ENCODE data around the gene DMAC2.
"Not testable (repeated sequence)": the region's sequence is repeated elsewhere in the genome, so short reads cannot be mapped to it uniquely, and the experiment has no call there.

The DMAC2 gene

DNA sequence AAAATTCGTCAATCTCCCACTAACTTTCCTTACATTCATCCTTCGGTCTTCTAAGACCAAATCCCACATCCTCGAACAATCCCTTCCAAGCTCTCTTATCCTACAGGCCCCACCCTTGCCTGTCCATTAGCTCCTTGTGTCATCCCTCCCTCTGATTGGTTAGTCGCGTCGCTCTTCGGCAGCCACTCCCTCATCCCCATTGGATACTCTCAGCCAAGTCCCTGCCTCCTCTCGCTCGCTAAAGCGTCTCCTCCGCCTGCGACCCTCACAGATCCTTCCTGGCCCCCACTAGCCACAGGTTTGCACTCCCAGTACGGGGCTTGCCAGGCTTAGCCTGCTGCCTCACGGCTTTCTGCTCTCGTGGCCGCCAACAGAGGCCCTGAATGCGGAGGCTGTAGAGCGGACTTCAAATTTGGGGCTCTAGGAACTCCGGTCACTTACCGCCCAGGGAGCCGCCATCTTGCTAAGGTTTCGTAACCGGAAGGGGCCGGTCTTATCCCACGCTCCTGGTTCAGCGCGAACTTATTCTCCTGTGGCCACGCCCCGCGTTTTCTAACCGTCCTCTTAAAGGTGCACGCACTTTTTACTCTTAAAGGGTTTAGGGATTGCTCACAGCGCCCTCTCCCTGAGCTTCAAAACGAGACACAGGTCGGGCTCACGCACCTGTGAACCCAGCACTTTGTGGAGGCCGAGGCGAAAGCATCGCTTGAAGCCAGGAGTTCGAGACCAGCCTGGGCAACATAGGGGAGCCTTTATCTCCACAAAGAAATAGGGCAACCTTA, at the start of gene DMAC2:
DMAC2 (minus strand) TSS at position 472 of the 782 bp plus-strand sequence; CDS start at position 459, 13 bp downstream.
- peak; percentile 91 to 97 (median 94) for DNase-seq (ENCODE audit: low read depth in 3 of 3)

DNA sequence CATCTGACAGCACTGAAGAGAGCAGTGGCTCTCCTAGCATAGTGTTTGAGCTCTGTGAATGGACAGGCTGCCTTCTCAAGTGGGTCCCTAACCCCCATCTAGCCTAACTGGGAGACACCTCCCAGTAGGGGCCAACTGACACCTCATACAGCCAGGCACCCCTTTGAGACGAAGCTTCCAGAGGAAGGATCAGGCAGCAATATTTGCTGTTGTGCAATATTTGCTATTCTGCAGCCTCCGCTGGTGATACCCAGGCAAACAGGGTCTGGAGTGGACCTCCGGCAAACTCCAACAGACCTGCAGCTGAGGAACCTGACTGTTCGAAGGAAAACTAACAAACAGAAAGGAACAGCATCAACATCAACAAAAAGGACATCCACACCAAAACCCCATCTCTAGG, 47.2 kb upstream of the DMAC2 start:
- not testable (repeated sequence) for DNase-seq (ENCODE audit: low read depth in 3 of 3)

DNA sequence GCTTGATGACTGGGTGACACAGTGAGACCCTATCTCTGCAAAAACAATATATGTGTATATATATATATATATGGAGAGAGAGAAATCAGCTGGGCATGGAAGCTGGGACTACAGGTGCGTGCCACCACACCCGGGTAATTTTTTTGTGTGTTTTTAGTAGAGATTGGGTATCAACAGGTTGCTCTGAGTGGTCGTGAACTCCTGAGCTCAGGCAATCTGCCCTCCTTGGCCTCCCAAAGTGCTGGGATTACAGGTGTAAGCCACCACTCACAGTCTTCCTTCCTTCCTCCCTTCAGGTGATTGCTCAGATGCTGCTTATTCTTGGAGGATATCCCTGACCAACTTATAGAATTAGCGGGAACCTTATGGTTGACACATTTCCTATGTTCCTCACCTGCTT, 45.1 kb upstream of the DMAC2 start:
- no peak for DNase-seq (ENCODE audit: low read depth in 3 of 3)

DNA sequence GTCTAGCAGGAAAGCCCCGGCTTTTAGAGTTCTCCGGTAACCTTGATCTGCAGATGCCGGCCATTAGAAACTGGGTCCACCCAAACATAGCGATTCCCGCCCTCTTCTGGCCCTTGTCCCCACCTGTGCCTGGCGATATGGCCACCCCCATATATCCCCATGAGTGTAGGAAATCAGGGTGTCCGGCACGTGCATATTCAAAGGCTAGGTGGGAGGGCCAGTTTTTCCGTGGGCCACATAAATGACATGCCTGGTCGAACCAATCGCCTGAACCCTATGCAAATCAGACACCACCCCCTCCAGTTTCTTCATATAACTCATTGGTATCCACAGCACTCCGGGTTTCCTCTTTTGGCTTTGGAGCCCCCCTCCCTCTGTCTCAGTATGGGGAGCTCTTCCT, 40.6 kb upstream of the DMAC2 start:
- no peak for DNase-seq (ENCODE audit: low read depth in 3 of 3)

DNA sequence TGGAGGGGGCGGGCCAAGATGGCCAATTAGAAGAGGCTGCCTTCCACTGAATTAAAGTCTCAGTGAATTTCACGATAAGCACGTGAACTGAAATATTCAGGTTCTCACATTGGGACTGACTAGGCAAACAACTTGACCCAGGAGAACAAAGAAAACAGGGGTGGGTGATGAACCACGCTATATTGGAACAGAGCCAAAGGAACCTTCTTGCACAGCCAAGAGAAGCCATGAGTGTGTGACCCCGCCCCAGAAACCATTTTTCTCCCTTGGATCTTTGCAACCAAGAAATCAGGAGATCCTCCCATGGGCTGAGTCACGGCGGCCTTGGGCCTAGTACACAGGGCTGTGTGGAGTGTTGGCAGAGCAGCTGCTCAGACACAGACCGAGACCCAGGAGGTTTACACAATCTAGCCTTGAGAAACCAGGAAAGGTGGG, 40.1 kb upstream of the DMAC2 start:
- no peak for DNase-seq (ENCODE audit: low read depth in 3 of 3)

DNA sequence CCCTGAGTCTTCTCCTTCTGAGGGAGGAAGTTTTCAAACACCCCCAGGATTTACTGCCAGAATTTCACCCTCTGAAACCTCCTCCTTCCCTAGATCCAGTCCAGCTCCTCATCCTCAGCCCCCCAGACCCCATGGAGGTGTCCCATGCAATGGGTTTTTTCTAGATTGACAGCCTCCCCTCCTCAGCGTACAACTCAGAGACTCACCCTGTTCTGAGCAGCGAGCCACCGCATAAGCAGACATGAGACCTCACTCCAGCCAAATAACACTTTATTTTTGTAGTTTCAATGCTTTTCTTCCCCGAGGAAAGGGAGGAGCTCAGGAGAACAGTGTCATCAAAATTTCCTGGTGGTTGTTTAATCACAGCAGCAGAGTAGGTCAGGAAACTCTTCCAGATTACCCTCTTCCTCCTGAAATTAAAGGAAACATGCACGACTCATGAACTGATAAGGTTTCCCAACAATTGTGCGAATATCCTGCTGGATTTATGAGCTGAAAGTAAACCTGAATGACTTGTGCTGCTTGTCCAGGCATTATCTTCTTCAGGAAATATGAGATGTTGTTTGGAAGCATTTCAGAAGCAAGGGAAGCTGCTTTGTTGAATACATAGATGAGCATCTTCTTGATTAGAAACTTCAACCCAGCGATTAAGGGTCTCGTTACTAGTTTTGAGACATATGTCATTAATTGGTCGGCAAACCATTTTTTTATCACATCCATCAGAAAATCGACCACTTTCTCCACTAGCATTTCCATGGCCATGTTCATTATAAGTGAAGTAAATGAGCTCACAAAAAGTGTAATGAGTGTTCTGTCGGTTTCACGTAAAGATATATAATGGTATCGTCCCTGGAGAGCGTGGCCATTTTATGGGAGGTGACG, 39.4 kb upstream of the DMAC2 start:
- no peak for DNase-seq (ENCODE audit: low read depth in 3 of 3)

DNA sequence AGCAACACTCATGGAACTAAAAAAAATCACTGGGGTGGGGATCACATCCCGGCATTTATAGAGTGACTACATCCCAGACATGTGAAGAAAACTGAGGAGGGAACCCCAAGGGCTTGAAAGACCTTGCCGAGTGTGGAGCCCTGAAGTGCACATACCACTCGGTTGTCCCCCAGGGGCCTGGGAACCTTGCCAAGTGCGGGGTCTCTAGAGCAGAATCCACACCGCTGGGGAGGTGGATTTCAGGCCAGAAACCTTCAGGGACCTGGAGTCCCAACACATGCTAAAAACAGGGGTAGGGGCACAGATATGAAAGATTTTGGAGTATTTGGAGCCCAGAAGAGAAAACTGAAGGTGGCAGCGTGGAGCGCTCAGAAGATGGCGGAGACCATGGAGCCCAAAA, 38.5 kb upstream of the DMAC2 start:
- DNase-seq (ENCODE audit: low read depth in 3 of 3): no peak

DNA sequence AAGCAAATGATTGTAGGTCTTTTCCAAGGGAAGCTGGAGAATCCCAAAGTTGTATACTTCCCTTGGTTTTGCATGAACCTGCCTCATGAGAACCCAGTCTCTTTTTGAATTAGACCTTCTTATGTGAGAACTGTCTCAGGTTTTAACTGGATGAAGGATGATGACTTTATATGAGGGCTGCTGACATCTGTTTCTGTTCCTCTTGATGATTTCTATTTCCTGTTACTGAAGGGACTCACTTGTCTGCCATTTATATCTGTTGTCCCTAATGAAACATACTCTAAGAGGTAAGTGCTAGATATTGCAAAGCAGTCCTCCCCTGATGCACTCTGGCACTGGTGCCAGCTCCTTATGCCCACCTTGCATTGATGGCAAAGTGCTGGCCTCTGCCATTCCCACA, 36.9 kb upstream of the DMAC2 start:
- no peak for DNase-seq (ENCODE audit: low read depth in 3 of 3)

DNA sequence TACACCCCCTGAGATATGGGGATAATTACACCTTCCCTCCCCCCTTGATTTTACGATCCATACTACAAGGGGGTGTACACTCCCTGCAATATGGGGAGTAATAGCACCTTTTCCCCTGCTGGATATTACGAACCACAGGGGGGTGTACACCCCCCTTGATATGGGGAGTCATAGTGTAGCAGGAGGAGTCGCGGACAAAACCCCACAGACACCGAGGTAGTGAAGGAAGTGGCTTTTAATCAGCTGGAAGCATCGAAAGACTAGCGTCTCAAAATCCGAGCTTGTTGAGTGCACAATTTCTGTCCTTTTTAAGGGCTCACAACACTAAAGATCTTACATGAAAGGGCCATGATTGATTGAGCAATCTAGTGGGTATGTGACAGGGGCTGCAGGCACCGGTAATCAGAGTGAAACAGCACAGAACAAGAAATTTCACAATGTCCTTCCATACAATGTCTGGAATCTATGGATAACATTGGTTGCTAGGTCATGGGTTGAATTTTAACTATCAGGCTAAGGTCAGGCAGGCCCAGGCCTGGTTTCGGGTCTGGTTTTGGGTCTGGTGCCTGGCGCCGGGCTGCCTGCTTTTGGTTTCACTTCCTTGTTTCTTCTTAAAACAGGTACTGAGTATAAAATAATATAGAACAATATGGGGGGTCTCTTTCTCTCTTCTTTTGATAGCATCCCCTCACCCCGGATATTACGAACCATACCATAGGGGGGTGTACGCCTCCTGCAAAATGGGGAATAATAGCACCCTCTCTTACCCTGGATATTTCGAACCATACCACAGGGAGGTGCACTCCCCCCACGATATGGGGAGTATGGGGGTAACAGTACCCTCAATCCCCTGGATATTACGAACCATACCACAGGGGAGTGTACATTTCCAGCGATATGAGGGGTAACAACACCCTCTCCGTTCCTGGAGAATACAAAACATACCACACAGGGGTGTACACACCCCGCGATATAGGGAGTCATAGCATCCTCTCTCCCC, 23.8 kb upstream of the DMAC2 start:
- not testable (repeated sequence) for DNase-seq (ENCODE audit: low read depth in 3 of 3)

DNA sequence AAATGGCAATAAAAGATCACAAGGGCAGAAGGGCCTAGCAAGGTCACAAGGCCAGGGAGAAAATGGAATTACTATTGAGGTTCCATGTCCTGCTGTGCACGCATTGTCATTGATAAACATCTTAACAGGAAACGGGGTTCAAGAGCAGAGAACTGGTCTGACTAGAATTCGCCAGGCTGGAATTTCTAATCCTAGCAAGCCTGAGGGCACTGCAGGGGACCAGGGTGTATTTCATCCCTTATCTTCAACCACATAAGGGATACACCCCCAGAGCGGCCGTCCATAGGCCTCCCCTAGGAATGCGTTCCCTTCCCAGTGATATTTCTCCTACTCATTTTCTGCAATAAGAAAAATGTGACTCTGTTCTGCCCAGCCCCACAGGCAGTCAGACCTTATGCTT, 22.8 kb upstream of the DMAC2 start:
- no peak for DNase-seq (ENCODE audit: low read depth in 3 of 3)

DNA sequence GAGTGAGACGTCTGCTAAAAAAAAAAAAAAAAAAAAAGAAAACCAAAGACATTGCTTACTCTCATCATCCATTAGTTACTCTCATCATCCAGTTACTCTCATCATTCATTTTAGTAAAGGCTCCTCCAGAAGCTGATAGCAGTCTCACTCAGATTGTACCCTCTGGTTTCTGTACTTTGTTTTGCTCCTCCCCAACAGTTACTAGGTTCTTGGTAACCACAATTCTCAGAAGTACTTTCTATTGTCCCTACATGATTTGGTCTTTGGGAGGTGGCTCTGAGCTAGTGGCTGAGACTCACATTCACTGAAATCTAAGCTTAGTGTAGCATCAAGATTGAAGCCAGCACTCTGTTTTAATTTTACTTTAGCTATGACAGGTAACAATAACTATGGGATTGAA, 17.5 kb upstream of the DMAC2 start:
- DNase-seq (ENCODE audit: low read depth in 3 of 3): no peak

DNA sequence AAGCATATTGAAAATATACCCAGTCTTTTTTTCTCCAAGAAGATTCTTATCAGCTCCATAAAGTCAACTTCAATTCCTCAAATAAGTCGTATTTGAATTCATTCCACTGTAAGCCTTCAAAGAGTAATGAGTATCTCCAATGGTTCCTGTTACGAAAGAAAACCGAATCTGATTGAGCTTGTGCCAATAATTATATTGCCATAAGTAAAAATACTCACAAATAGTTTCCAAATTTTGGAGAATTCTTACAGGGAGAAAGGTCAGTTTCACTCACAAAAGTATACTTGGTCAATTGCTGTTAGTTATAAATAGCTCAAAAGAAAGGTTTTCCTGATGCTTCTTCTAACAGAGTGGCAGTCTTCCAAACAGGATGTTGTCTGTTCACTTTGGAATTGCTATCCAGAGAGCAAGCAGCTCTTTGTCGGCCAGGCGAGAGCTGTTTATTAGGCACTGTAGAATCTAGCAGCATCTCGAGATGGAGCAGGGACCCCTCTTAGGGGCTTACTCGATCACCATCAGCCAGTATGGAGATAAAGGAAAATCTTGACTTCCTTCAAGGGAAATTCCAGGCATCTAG, 16.7 kb upstream of the DMAC2 start:
- DNase-seq (ENCODE audit: low read depth in 3 of 3): no peak

DNA sequence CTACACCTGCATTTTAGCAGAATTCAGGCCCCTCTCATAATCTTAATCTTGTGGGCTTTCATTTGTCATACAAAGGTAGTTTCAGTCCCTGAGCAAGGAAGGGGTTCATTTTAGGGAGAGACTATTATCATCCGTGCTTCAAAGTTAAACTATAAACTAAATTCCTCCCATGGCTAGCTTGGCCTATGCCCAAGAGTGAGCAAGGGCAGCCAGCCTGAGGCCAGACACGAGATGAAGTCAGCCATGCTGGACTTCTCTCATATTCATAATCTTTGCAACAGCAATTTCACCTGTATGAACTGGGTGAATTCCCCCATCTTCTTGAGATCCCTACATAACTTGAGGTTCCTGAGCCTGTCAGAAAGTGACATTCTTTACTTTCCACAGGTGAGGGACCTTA, 16.2 kb upstream of the DMAC2 start:
- DNase-seq (ENCODE audit: low read depth in 3 of 3): no peak

DNA sequence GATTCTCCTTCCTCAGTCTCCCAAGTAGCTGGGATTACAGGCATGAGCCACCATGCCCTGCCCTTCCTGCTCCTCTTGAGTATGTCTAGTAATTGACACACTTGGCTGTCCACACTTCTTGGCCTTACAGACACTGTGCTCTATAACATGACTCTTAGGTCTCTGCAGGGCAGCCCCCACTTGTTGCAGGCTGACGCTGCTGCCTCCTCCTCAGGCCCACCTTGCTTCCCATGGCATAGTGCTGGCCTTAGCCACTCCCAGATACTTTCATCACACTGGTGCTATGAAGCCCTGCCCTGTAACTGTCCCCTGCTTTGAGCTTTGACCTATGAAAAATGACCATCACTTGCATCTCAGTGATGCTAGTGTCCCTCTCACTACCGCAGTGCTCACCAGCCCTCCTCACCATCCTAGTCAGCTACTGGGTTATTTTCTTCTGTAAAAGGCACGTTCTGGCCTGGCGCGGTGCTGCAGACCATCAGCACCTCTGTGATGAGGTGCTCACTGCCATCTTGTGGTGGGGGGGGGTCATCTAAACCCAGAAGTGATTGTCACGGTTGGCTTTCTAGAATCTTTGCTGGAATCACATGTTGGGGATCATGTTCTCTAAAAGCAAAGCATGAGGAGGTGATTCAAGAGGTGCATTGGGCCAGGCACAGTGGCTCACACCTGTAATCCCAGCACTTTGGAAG, 13.0 kb upstream of the DMAC2 start:
- no peak for DNase-seq (ENCODE audit: low read depth in 3 of 3)

DNA sequence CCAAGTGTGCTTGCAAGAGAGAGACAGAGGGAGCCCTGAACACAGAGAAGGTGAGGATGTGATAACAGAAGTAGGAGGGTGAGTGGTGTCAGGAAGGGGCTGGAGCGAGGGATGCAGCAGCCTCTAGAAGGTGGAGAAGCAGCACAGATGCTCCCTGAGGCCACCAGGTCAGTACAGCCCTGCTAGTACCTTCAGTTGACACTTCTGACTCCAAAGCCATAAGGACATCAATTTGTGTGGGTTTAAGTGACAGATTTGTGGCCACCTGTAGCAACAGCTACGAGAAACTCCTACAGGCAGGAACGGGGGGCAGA, 10.1 kb upstream of the DMAC2 start:
- no peak for DNase-seq (ENCODE audit: low read depth in 3 of 3)

DNA sequence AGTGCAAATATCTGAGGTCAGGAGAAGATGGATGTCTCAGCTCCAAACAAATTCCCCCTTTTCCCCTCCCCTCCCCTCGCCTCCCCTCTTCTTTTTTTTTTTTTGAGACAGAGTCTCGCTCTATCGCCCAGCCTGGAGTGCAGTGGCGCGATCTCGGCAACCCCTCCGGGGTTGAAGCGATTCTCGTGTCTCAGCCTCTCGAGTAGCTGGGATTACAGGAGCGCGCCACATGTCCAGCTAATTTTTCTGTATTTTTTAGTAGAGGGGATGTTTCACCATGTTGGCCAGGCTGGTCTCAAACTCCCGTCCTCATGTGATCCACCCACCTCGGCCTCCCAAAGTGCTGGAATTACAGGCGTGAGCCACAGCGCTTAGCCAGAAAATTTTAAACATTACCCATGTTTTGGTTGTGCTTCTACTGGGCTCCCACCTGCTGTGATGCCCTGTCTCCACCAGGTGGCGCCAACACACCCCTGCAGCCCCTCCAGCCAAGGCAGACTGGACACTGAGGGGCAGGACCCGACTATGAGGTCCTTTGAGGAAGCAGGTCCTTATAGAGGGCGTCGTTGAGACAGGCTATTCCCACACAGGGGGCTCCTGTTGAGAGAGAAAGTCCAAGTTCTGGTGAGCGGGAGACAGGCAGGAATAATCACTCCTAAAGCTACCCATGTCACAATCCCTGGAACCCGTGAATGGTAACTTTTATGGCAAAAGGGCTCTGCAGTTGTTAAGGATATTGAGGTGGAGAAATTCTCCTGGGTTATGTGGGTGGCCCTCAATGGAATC, 9.6 kb upstream of the DMAC2 start:
- peak; percentile 42 to 68 (median 56) for DNase-seq (ENCODE audit: low read depth in 3 of 3)

DNA sequence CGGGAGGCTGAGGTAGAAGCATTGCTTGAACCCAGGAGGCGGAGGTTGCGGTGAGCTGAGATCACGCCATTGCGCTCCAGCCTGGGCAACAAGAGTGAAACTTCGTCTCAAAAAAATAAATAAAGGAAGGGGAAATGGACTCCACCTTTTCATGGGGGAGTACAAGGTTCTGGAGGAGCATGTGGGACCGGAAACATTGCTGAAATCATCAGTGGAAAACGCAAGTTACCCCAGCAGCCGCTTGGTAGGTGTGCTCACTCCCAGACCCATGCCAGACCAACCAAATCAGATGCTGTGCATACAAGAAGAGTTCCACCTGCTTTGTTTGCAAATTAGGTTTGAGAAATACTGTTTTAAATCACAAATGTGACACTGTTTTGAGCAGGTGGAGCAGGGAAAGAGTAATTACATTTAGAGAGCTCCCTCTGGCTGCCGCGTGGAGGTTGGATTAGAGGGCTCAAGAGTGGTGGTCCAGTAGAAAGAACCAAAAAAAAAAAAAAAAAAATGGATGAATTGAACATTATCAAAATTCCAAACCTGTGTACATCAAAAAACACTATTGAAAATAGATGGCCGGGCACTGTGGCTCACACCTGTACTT, 8.1 kb upstream of the DMAC2 start:
- no peak for DNase-seq (ENCODE audit: low read depth in 3 of 3)

DNA sequence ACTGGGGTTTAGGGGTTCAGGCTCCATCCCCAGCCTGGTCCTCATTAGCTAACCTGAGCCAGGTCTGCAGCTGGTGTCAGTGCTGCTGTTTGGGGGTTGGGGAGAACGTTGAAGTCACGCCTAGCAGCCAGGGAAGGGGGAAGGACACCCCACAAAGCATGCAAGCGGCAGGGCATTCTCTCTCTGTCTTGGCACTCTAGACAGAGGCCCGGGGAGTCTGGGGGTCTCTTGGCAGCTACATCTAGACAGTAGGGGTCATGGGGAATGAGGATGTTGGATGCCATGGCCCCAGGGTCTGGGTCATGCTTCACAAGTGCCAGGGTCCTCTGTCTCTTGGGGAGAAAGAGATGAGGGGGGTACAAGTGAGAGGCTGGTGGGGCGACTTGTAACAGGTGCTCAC, 5.9 kb upstream of the DMAC2 start:
- DNase-seq (ENCODE audit: low read depth in 3 of 3): no peak

DNA sequence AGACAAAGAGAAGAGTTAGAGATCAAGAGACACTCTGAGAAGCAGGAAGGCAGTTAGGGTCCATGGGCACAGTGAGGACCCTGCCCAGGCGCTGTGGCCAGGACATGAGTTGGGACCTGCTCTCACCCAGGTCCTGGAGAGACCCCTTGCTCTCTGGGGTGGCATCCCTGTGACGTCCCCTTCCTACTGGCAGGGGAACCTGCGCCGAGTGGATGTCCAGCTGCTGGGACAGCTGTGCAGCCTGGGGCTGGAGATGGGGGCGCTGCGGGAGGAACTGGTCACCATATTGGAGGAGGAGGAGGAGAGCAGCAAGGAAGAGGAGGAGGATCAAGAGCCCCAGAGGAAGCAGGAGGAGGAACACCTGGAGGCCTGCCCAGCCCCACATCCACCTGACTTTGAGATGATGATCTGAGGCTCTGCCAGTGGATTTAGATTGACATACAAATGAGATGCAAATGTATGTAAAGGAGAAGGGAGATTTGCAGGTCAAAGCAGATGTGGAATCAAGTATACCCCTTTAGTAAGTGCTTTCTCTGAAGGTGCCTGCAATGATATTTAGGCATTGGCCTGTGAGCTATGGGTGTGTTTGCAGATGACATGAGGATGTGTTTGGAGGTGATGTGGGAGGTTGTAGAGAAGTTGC, 4.2 kb upstream of the DMAC2 start:
- DNase-seq (ENCODE audit: low read depth in 3 of 3): no peak
